ENCODE data around the gene BSND. TPM values are rescaled to one million over a fixed set of nuclear protein-coding genes. Genes with fewer than 3 reads are reported as not detected.

Gene BSND
- total RNA-seq, 4 donors from 2014 or later: not detected

GRCh38 chr1:54996359-54996868 lies 2.3 kb upstream of the BSND start:
- no peak for ATAC-seq (ENCODE audit: low FRiP score)
- TF ChIP-seq CTCF (IDR thresholded peaks at IDR 0.05): peak in 1 of 3 donors; percentile 27
- peak; percentile 45 for DNase-seq (ENCODE audit: low spot score)

- DNase-seq (ENCODE audit: low spot score) (no peak), ATAC-seq (ENCODE audit: low FRiP score) (no peak)
- no peak for TF ChIP-seq CTCF (IDR thresholded peaks at IDR 0.05)
Measured at GRCh38 chr1:54996869-54997710, 1.6 kb upstream of the BSND start.

- TF ChIP-seq CTCF (IDR thresholded peaks at IDR 0.05): no peak
- no peak for ATAC-seq (ENCODE audit: low FRiP score)
- no peak for DNase-seq (ENCODE audit: low spot score)
Measured at GRCh38 chr1:54997711-54997986, 1.1 kb upstream of the BSND start.

- TF ChIP-seq CTCF (IDR thresholded peaks at IDR 0.05): no peak
- ATAC-seq (ENCODE audit: low FRiP score) (no peak), DNase-seq (ENCODE audit: low spot score) (no peak)
Measured at GRCh38 chr1:54998100-54998499, 633 bp upstream of the BSND start.

- DNase-seq (ENCODE audit: low spot score) (no peak), ATAC-seq (ENCODE audit: low FRiP score) (no peak)
- TF ChIP-seq CTCF (IDR thresholded peaks at IDR 0.05): no peak
Measured at GRCh38 chr1:55000110-55001085, 1.7 kb downstream of the BSND start.

GRCh38 chr1:55001311-55001710 lies 2.6 kb downstream of the BSND start:
- no peak for DNase-seq (ENCODE audit: low spot score)
- ATAC-seq (ENCODE audit: low FRiP score): no peak
- TF ChIP-seq CTCF (IDR thresholded peaks at IDR 0.05): no peak
